WTC11 (cell line): ENCODE data around the gene ZNF423.

Experiments
- CREB1 ChIP-seq: sonication (generic); formaldehyde crosslinking; IDR thresholded peaks from 2 replicates; pipeline ENCODE4 v1.8.0; 2023; ENCODE audit warnings: mild to moderate bottlenecking, missing genetic modification reagents
- CTCF ChIP-seq: fragments of 200-600 bp; IDR thresholded peaks from 2 replicates; pipeline ENCODE4 v1.8.0; 2022; ENCODE audit warnings: antibody characterized with exemption
- ETV6 ChIP-seq: sonication (generic); formaldehyde crosslinking; IDR thresholded peaks from 2 replicates; pipeline ENCODE4 v1.8.1; 2022; ENCODE audit warnings: mild to moderate bottlenecking, missing genetic modification reagents
- FOXK1 ChIP-seq: sonication (generic); formaldehyde crosslinking; IDR thresholded peaks from 2 replicates; pipeline ENCODE4 v1.8.0; 2022; ENCODE audit warnings: mild to moderate bottlenecking, moderate library complexity, missing genetic modification reagents
- GRHL2 ChIP-seq: fragments of 250-450 bp; sonication (Bioruptor Pico); IDR thresholded peaks from 2 replicates; pipeline ENCODE4 v1.8.0; 2022; ENCODE audit warnings: mild to moderate bottlenecking, moderate library complexity; ENCODE audit not compliant: insufficient replicate concordance, severe bottlenecking
- JUN ChIP-seq: sonication (generic); formaldehyde crosslinking; IDR thresholded peaks from 2 replicates; pipeline ENCODE4 v1.8.0; 2023; ENCODE audit warnings: mild to moderate bottlenecking, missing genetic modification reagents
- NR1H2 ChIP-seq: sonication (generic); formaldehyde crosslinking; IDR thresholded peaks from 2 replicates; pipeline ENCODE4 v1.9.0; 2021; ENCODE audit warnings: mild to moderate bottlenecking, moderate library complexity, missing genetic modification reagents
- TEAD1 ChIP-seq: sonication (generic); formaldehyde crosslinking; IDR thresholded peaks from 2 replicates; pipeline ENCODE4 v1.8.0; 2022; ENCODE audit warnings: mild to moderate bottlenecking, missing genetic modification reagents
- TEAD4 ChIP-seq: sonication (generic); formaldehyde crosslinking; IDR thresholded peaks from 2 replicates; pipeline ENCODE4 v1.8.0; 2022; ENCODE audit warnings: mild to moderate bottlenecking, missing genetic modification reagents
- ZNF232 ChIP-seq: sonication (generic); formaldehyde crosslinking; IDR thresholded peaks from 2 replicates; pipeline ENCODE4 v1.8.0; 2022; ENCODE audit warnings: mild to moderate bottlenecking, missing genetic modification reagents
- ZNF416 ChIP-seq: fragments of 250-450 bp; sonication (Bioruptor Pico); IDR thresholded peaks from 2 replicates; pipeline ENCODE4 v1.9.0; 2021; ENCODE audit warnings: mild to moderate bottlenecking, inconsistent platforms
- TF ChIP-seq, protein P1 (sequence below): sonication (generic); formaldehyde crosslinking; IDR thresholded peaks from 2 replicates; pipeline ENCODE4 v1.8.1; 2022; ENCODE audit warnings: low read depth, missing genetic modification reagents, borderline replicate concordance

DNA sequence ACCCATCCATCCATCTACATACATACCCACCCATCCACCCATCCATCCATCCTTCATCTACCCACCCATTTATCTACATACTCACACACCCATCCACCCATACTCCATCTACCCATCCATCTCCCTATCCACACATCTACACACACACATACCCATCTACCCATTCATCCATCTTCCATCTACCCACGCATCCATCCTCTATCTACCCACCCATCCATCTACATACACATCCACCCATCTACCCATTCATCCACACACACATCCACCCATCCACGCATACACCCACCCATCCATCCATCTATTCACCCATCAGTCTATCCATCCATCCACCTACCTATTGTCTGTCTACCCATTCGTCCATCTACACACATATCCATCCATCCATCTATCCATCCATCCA is 227.8 kb downstream of the ZNF423 start:
- TF ChIP-seq FOXK1 (CRISPR knock-in tag) (no peak), CTCF (no peak), CREB1 (CRISPR knock-in tag) (no peak), ETV6 (no peak), NR1H2 (CRISPR knock-in tag) (no peak), GRHL2 (CRISPR knock-in tag) (no peak), JUN (CRISPR knock-in tag) (no peak), TEAD4 (CRISPR knock-in tag) (no peak), ZNF232 (CRISPR knock-in tag) (no peak), TEAD1 (CRISPR knock-in tag) (no peak), ZNF416 (CRISPR knock-in tag) (no peak)
- TF ChIP-seq, protein P1, sequence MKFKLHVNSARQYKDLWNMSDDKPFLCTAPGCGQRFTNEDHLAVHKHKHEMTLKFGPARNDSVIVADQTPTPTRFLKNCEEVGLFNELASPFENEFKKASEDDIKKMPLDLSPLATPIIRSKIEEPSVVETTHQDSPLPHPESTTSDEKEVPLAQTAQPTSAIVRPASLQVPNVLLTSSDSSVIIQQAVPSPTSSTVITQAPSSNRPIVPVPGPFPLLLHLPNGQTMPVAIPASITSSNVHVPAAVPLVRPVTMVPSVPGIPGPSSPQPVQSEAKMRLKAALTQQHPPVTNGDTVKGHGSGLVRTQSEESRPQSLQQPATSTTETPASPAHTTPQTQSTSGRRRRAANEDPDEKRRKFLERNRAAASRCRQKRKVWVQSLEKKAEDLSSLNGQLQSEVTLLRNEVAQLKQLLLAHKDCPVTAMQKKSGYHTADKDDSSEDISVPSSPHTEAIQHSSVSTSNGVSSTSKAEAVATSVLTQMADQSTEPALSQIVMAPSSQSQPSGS (CRISPR knock-in tag) = no peak
